Kidney epithelial cell (primary cell): Measurements from ENCODE around the gene MRPL20. TPM values are rescaled to one million over a fixed set of nuclear protein-coding genes. Genes with fewer than 3 reads are reported as not detected.

Experiments used
- DNase-seq: peaks from one replicate; pipeline ENCODE4 v3.0.0-alpha.2; 2010; ENCODE audit warnings: low read depth
- H3K27me3 ChIP-seq: 2 replicates; pipeline ENCODE4 v1.6.0; 2011; ENCODE audit warnings: low read length; ENCODE audit not compliant: control insufficient read depth, insufficient read depth
- H3K36me3 ChIP-seq: 2 replicates; pipeline ENCODE4 v1.5.1; 2011; ENCODE audit warnings: low read length; ENCODE audit not compliant: control insufficient read depth, insufficient read depth
- H3K4me3 ChIP-seq: 2 replicates; pipeline ENCODE4 v1.5.1; 2011; ENCODE audit warnings: low read depth, mild to moderate bottlenecking, control low read depth, low read length
- CTCF ChIP-seq: IDR thresholded peaks from 2 replicates; pipeline ENCODE4 v1.5.1; 2011; ENCODE audit warnings: mild to moderate bottlenecking, moderate library complexity, low read length, control low read depth, inconsistent platforms; ENCODE audit not compliant: insufficient read depth, poor library complexity, severe bottlenecking
- total RNA-seq: library from RNA; depleted of rRNA; stranded (reverse); fragments of >200 nt; gene quantifications from 2 replicates; pipeline ENCODE4 v1.2.3, GENCODE V29; 2015

The MRPL20 gene
- total RNA-seq, 1 donor from 2014 or later: 159 TPM

- Histone ChIP-seq H3K36me3 (no peaks in the 10 kb centered on the region), H3K4me3 (no peak overlapping the region), H3K27me3 (no peaks in the 10 kb centered on the region)
- no peak for DNase-seq
- TF ChIP-seq CTCF: no peak
Measured at GRCh38 chr1:1366699-1367066, 40.4 kb downstream of the MRPL20 start.

GRCh38 chr1:1365875-1366698 is 41.0 kb downstream of the MRPL20 start:
- no peak overlapping the region for H3K4me3 ChIP-seq

GRCh38 chr1:1364266-1364665 is 42.8 kb downstream of the MRPL20 start:
- DNase-seq: no peak
- Histone ChIP-seq H3K36me3 (no peaks in the 10 kb centered on the region), H3K4me3 (no peak overlapping the region), H3K27me3 (no peaks in the 10 kb centered on the region)
- no peak for TF ChIP-seq CTCF

More at GRCh38 chr1:1365875-1366698, 41.0 kb downstream of the MRPL20 start:
- Histone ChIP-seq H3K27me3 (no peaks in the 10 kb centered on the region), H3K36me3 (no peaks in the 10 kb centered on the region)
- DNase-seq: no peak
- no peak for TF ChIP-seq CTCF

GRCh38 chr1:1361982-1362423 is 45.1 kb downstream of the MRPL20 start:
- no peak overlapping the region for H3K4me3 ChIP-seq
- no peaks in the 10 kb centered on the region for H3K36me3 ChIP-seq
- H3K27me3 ChIP-seq: no peaks in the 10 kb centered on the region
- no peak for TF ChIP-seq CTCF
- no peak for DNase-seq

- no peaks in the 10 kb centered on the region for H3K36me3 ChIP-seq
- no peak for DNase-seq
- H3K27me3 ChIP-seq: no peaks in the 10 kb centered on the region
- no peak for TF ChIP-seq CTCF
- H3K4me3 ChIP-seq: no peak overlapping the region
Measured at GRCh38 chr1:1361233-1361981, 45.7 kb downstream of the MRPL20 start.
